ENCODE results near the gene SSX2IP. TPM values are rescaled to one million over a fixed set of nuclear protein-coding genes. Genes with fewer than 3 reads are reported as not detected.

The SSX2IP gene
- total and polyA plus RNA-seq, 4 donors: 3.7 to 21.8 (median 6.4) TPM

GRCh38 chr1:84687714-84688462 is 2.4 kb downstream of the SSX2IP start:
- Histone ChIP-seq H3K4me3 (ENCODE audit: low read depth in 1 of 3, low read length in 3 of 3) (no peak overlapping the region), H3K36me3 (ENCODE audit: control insufficient read depth in 4 of 4, insufficient read depth in 3 of 4, low read depth in 1 of 4, low read length in 3 of 4) (no peaks in the 10 kb centered on the region), H3K9me3 (ENCODE audit: control insufficient read depth in 4 of 4, low read length in 3 of 4) (no peaks in the 10 kb centered on the region), H3K9ac (ENCODE audit: low read depth in 1 of 2, low read length in 2 of 2) (no peak overlapping the region), H3K27ac (ENCODE audit: low read depth in 1 of 2, low read length in 2 of 2) (no peak overlapping the region), H3K4me1 (ENCODE audit: control insufficient read depth in 4 of 4, insufficient read depth in 4 of 4, low read length in 3 of 4) (peaks cover 3 to 27% (median 10%) of the 10 kb centered on the region in 4 donors), H3K27me3 (ENCODE audit: control insufficient read depth in 4 of 4, insufficient read depth in 4 of 4, low read length in 3 of 4) (no peaks in the 10 kb centered on the region)
- TF ChIP-seq FOXA2 (IDR thresholded peaks at IDR 0.05) (no peak), YY1 (IDR thresholded peaks at IDR 0.05) (no peak), GABPA (IDR thresholded peaks at IDR 0.05 in 1 of 2, conservative IDR thresholded peaks at IDR 0.05 in 1 of 2) (no peak), HNF4A (conservative IDR thresholded peaks at IDR 0.05) (no peak), CTCF (IDR thresholded peaks at IDR 0.05; ENCODE audit: low read depth, low read length, missing input control) (no peak), TAF1 (conservative IDR thresholded peaks at IDR 0.05) (no peak), HNF4G (IDR thresholded peaks at IDR 0.05) (no peak), REST (IDR thresholded peaks at IDR 0.05) (no peak), JUND (IDR thresholded peaks at IDR 0.05) (no peak), SP1 (IDR thresholded peaks at IDR 0.05) (no peak), ZBTB33 (IDR thresholded peaks at IDR 0.05) (no peak), NR2F2 (IDR thresholded peaks at IDR 0.05) (no peak)
- whole genome bisulfite sequencing: 93% methylated on average over 5 of the region's 5 CpGs
- DNase-seq (ENCODE audit: low spot score): no peak

- TF ChIP-seq HNF4A (conservative IDR thresholded peaks at IDR 0.05): no peak
Observed at GRCh38 chr1:84686223-84686622, 4.0 kb downstream of the SSX2IP start.

More at GRCh38 chr1:84686223-84686622, 4.0 kb downstream of the SSX2IP start:
- Histone ChIP-seq H3K27ac (ENCODE audit: low read depth in 1 of 2, low read length in 2 of 2) (no peak overlapping the region), H3K4me1 (ENCODE audit: control insufficient read depth in 4 of 4, insufficient read depth in 4 of 4, low read length in 3 of 4) (peaks cover 1 to 20% (median 8%) of the 10 kb centered on the region in 4 donors), H3K27me3 (ENCODE audit: control insufficient read depth in 4 of 4, insufficient read depth in 4 of 4, low read length in 3 of 4) (no peaks in the 10 kb centered on the region), H3K9ac (ENCODE audit: low read depth in 1 of 2, low read length in 2 of 2) (no peak overlapping the region), H3K9me3 (ENCODE audit: control insufficient read depth in 4 of 4, low read length in 3 of 4) (no peaks in the 10 kb centered on the region), H3K4me3 (ENCODE audit: low read depth in 1 of 3, low read length in 3 of 3) (no peak overlapping the region), H3K36me3 (ENCODE audit: control insufficient read depth in 4 of 4, insufficient read depth in 3 of 4, low read depth in 1 of 4, low read length in 3 of 4) (no peaks in the 10 kb centered on the region)
- WGBS: 95% methylated on average over 1 of the region's 1 CpG
- DNase-seq (ENCODE audit: low spot score): no peak

Data from liver (tissue), 9 donors.